Skeletal muscle tissue (tissue), 4 donors: ENCODE results near the gene KCNK4. TPM values are rescaled to one million over a fixed set of nuclear protein-coding genes. Genes with fewer than 3 reads are reported as not detected.

ENCODE experiments used
- H3K27ac ChIP-seq: one replicate; pipeline ENCODE4 v1.7.0; 2013; ENCODE audit warnings: mild to moderate bottlenecking, low read depth, low read length, inconsistent platforms
- H3K27me3 ChIP-seq, 3 donors: one replicate each; pipeline ENCODE4 v1.7.0; 2013; ENCODE audit warnings: low read length in 3 of 3; ENCODE audit not compliant: control insufficient read depth in 3 of 3, insufficient read depth in 3 of 3
- H3K36me3 ChIP-seq, 3 donors: one replicate each; pipeline ENCODE4 v1.7.0; 2013; ENCODE audit warnings: low read length in 3 of 3; ENCODE audit not compliant: control insufficient read depth in 3 of 3, insufficient read depth in 3 of 3
- H3K4me1 ChIP-seq, 3 donors: one replicate each; pipeline ENCODE4 v1.7.0; 2013; ENCODE audit warnings: low read length in 3 of 3, mild to moderate bottlenecking in 3 of 3; ENCODE audit not compliant: control insufficient read depth in 3 of 3, insufficient read depth in 3 of 3
- H3K4me3 ChIP-seq, 3 donors: one replicate each; pipeline ENCODE4 v1.7.0; 2013; ENCODE audit warnings: low read length in 3 of 3
- H3K9ac ChIP-seq, 3 donors: one replicate each; pipeline ENCODE4 v1.7.0; 2013; ENCODE audit warnings: low read length in 3 of 3, mild to moderate bottlenecking in 3 of 3, moderate library complexity in 2 of 3, low read depth in 1 of 3
- H3K9me3 ChIP-seq, 3 donors: one replicate each; pipeline ENCODE4 v1.7.0; 2013; ENCODE audit warnings: low read length in 3 of 3; ENCODE audit not compliant: control insufficient read depth in 3 of 3
- total RNA-seq: library from RNA; depleted of rRNA; stranded (reverse); fragments of >200 nt; gene quantifications from one replicate; pipeline ENCODE4 v1.2.3, GENCODE V29; 2014
- donor health status: Osteomylitis.

The KCNK4 gene
- total RNA-seq, 1 donor from 2014 or later: not detected

DNA sequence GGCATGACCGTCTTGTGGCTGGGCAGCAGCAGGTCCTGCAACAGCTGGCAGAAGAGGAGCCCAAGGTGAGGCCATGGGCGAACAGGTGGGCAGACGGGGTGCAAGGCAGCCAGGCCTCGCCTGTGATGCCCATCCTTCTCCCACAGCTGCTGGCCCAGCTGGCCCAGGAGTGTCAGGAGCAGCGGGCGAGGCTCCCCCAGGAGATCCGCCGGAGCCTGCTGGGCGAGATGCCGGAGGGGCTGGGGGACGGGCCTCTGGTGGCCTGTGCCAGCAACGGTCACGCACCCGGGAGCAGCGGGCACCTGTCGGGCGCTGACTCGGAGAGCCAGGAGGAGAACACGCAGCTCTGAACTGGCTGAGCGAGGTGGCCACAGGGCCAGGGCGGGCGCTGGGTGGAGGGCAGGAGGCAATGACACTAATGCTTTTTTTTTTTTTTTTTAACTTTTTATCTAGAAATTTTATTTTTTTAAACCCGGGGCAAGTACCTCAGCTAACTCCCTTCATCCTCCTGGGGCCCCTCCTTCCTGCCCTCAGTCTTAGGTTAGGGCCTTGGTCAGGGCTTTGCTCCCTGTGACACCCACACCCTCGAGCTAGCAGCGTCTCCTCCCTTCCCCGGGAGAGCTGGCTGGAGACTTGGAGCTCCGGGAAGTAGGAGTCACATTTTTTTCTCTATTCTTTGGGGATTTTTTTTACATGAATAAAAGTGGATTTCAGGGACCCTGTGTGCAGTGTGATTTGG, 23.7 kb upstream of the KCNK4 start:
- peaks cover 23 to 32% (median 31%) of the 10 kb centered on the region in 3 donors for H3K4me1 ChIP-seq
- peak overlapping the region; percentile 33 to 91 (median 38) for H3K9ac ChIP-seq
- H3K27ac ChIP-seq: peak overlapping the region; percentile 96
- H3K4me3 ChIP-seq: no peak overlapping the region
- no peaks in the 10 kb centered on the region for H3K9me3 ChIP-seq
- no peaks in the 10 kb centered on the region for H3K27me3 ChIP-seq
- peaks cover 19 to 28% (median 27%) of the 10 kb centered on the region in 3 donors for H3K36me3 ChIP-seq

DNA sequence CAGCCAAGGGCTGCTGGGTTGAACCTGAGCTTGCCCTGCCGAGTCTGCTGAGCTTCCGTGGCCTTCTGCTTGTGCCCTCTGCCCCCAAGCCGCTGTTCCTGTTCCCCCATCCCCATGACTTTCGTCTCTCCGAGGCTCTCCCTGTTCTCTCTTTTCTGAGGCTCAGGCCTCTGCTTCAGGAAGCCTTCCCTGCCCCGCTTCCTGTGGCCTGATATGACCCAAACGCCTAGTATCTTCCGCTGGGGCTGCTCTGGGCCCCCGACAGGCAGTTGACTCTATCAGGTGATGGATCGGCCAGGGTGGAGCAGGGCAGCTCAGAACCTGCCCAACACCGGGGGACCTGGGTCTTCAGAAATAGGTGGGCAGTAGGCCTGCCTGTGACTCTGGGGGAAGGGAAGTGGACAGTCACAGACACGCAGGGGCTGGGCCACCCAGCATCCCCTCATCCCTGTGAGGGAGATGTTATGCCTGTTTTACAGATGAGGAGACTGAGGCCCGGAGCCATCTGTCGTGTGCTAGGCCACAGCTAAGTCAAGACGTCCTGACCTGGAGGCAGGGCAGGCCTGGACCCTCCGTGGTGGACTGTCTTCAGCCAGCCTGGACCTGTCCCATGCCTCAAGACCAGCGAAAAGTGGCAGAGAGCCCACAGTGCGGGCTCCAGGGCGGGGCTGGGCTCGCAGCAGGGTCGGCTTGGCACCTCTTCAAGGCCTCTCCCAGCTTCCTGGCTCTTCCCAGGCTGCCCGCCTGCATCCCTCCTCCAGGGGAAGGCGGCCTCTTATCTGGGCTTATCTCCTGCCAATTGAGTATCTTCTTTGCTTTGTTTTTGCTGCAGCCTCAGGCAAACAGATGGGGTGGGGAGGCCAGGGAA, 22.8 kb upstream of the KCNK4 start:
- Histone ChIP-seq H3K36me3 (peaks cover 13 to 23% (median 19%) of the 10 kb centered on the region in 3 donors), H3K4me3 (peak overlapping the region; percentile 78 to 84 (median 80)), H3K4me1 (peaks cover 24 to 34% (median 32%) of the 10 kb centered on the region in 3 donors), H3K9ac (peak overlapping the region; percentile 87 to 91 (median 90)), H3K9me3 (no peaks in the 10 kb centered on the region), H3K27ac (peak overlapping the region; percentile 96), H3K27me3 (no peaks in the 10 kb centered on the region)

DNA sequence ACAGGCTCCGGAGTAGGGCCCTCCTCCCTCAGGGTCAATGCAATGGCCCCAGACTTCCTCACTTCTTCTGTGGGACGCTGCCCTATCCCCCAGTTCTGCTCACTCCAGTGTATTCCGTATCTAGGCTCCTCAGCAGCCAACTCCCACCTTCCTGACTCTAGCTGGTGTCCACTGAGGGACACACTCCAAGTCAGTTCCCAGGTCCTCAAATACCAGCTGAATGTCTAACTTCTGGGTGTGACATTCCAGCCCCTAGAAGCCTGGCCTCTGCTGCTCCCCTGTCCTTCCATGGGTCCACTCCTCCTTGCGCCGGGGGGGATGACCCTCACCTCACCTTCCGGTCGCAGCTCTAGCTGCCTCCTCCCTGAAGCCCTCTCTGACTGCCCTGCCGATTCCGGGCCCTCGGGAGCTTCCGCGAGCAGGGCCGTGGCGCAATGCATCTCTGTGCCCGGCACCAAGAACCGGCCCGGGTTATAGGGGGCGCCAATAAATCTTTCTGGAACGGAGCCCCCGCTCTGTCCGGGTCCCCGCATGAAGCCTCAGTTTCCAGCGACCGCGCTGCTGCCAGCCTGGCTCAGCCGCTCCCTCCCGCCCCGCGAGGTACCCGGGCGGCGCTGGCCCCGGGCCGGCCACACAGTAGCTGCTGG, 22.1 kb upstream of the KCNK4 start:
- H3K4me1 ChIP-seq: peaks cover 24 to 34% (median 32%) of the 10 kb centered on the region in 3 donors
- H3K27me3 ChIP-seq: no peaks in the 10 kb centered on the region
- no peaks in the 10 kb centered on the region for H3K9me3 ChIP-seq
- peak overlapping the region; percentile 87 to 91 (median 90) for H3K9ac ChIP-seq
- H3K4me3 ChIP-seq: peak overlapping the region; percentile 78 to 84 (median 80)
- peaks cover 9 to 19% (median 16%) of the 10 kb centered on the region in 3 donors for H3K36me3 ChIP-seq
- H3K27ac ChIP-seq: peak overlapping the region; percentile 96

DNA sequence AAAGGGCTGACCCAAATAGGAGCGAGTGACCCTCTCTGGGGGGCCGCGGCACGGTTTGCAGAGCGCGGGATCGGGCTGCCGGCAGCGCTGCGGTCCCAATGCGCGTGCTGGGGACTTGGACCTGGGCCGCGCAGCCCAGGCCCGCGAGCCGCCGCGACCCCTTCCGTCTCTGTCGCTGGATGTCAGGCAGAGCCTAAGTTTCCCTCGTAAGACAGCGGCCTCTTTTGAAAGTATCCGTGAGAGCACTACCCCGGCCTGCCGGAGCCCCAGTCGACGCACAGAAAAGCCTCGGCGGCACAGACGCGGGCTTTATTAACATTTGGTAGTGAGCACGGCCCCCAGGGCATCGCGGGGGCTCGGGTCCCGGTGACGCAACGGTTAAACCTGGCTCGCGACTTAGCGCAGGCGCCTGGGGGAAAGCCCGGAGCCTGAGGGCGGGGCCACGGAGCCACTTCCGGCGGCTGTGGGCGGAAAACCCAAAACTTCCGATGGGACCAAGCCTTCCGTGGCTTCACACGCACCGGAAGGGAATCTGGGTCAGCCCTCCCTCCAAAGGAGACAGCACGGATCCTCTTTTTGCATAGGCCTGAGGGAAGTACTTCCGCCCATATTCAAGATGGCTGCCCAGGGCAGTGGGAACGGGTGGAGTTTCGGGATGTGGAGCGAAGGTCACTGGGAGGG, 21.4 kb upstream of the KCNK4 start:
- no peaks in the 10 kb centered on the region for H3K27me3 ChIP-seq
- H3K4me3 ChIP-seq: peak overlapping the region; percentile 98 to 99 (median 98)
- H3K9me3 ChIP-seq: no peaks in the 10 kb centered on the region
- peak overlapping the region; percentile 96 for H3K27ac ChIP-seq
- peak overlapping the region; percentile 95 to 96 (median 96) for H3K9ac ChIP-seq
- H3K4me1 ChIP-seq: peaks cover 24 to 34% (median 32%) of the 10 kb centered on the region in 3 donors
- H3K36me3 ChIP-seq: peaks cover 9 to 19% (median 13%) of the 10 kb centered on the region in 3 donors

DNA sequence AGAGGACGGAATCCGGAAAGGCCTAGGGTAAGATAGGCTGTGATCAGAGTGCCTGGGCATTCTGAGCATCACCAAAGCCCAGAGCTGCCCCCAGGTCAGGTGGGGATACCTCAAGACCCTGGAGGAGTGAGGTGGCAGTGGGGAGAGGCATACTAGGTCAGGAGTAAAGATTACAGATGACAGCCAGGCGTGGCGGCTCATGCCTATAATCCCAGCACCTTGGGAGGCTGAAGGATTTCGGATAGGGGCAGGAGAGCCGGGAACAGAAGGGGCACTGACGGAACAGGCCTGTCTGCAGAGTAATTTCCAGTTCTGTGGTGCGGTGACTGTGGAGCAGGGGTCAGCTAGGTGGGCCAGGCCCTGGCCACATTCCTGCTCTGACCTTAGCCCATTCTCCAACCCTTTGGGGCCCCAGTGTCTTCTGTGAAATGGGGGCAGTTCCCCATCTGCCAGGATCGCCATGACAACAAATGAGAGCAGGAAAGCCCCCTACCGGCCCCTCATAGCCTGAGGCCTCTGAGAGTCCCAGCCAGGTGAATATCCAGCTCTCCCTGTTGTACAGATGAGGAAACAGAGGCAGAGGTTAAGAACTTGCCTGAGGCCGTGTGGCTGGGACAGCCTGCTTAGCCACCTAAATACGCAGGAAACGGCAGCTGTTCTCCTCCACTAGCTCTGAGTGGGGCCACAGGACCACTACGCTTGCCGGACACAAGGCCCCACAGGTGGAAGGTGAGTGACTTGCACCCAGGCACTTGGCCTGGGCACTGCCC, 15.9 kb upstream of the KCNK4 start:
- H3K27me3 ChIP-seq: no peaks in the 10 kb centered on the region
- H3K4me1 ChIP-seq: peaks cover 8 to 16% (median 10%) of the 10 kb centered on the region in 3 donors

DNA sequence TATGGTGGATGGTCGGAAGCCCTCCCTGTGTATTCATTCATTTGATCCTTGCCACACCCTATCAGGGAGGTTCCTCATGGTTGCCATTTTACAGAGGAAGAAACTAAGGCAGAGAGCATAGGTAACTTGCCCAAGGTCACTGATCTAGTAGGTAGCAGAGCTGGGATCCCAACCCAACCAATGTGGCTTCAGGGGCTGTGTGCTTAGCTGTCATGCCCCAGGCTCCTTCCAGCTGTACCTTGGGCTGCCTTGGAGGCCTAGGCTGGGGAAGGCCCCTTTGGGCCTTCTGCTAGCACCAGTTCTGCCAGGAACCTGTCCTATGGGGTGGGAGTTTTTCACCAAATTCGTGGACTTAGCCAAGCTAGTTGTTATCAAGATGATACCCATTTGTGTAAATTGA, 15.3 kb upstream of the KCNK4 start:
- no peak overlapping the region for H3K4me3 ChIP-seq
- H3K4me1 ChIP-seq: peaks cover 8 to 13% (median 8%) of the 10 kb centered on the region in 3 donors
- peaks cover 17 to 29% (median 19%) of the 10 kb centered on the region in 3 donors for H3K36me3 ChIP-seq
- H3K9ac ChIP-seq: no peak overlapping the region
- no peak overlapping the region for H3K27ac ChIP-seq
- H3K27me3 ChIP-seq: no peaks in the 10 kb centered on the region
- no peaks in the 10 kb centered on the region for H3K9me3 ChIP-seq

More for the DNA sequence above, 15.9 kb upstream of the KCNK4 start:
- Histone ChIP-seq H3K9ac (peak overlapping the region in 1 of 3 donors; percentile 5), H3K9me3 (no peaks in the 10 kb centered on the region), H3K4me3 (no peak overlapping the region), H3K36me3 (peaks cover 17 to 29% (median 19%) of the 10 kb centered on the region in 3 donors), H3K27ac (no peak overlapping the region)

DNA sequence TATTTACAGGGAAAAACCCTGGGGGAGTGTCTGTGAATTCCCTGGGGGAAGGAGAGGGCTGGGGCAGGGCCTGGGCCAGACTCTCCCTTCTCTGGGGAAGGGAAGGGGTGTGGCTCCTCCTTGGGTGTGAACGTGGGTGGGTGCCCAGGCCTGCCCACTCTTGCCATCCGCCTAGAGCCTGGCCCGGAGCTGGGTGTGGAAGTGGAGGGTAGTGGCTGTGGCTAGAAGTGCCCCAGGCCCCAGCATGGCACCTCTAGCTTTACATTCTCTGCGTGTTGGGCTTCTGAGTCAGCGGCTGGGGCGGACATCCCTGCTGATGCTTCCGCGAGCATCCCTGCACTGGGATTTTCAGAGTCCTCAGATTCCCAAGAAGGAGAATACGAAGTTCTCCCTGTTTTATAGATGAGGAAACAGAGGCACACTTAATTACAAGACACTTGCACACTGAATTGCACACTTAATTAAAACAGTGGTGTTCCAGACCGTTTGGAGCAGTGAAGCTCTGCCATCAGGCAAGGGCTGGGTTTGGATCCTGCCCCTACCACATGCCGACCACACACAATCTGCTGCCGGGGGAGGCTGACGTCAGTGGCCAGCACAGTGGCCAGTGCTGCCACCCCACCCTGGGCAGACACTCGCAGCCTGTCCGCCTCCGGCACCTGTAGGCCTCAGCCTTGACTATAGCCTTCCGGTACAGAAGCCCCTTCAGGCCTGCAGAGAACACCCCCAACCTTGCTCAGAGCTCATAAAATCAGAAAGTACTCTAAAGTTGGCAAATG, 14.3 kb upstream of the KCNK4 start:
- peaks cover 17 to 29% (median 19%) of the 10 kb centered on the region in 3 donors for H3K36me3 ChIP-seq
- H3K9me3 ChIP-seq: no peaks in the 10 kb centered on the region
- peak overlapping the region in 1 of 3 donors; percentile 8 for H3K9ac ChIP-seq
- H3K27me3 ChIP-seq: no peaks in the 10 kb centered on the region
- no peak overlapping the region for H3K27ac ChIP-seq
- H3K4me3 ChIP-seq: no peak overlapping the region
- H3K4me1 ChIP-seq: peaks cover 4 to 8% (median 6%) of the 10 kb centered on the region in 3 donors

DNA sequence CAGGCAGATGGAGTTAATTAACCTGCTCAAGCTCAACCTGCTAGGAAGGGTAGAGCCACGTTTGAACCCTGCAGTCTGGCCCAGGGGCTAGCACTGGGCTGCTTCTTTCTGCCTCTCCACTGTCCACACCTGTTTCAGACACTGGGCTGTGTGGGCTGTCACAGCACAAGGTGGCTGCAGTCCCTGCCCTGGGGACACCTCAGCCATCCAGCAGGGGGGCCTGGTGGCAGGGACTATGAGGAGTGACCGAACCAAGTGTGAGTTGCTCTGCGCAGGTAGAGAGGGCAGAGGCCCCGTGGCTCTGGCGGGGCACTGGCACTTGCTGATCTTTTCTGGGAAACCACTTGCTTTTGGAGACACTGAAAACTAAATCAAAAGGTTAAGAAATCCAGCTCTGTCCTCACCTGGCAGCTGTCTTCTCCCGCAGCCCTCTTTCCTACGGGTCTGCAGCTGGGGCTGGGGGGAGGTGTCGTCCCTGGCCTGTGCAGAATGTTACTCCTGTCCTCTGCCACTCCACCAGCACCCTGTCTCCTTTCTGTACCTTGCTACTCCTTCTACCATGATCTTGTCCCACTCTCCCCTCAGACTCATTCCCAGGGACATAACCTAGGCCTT, 12.4 kb upstream of the KCNK4 start:
- H3K27ac ChIP-seq: no peak overlapping the region
- peak overlapping the region in 1 of 3 donors; percentile 33 for H3K9ac ChIP-seq
- H3K27me3 ChIP-seq: no peaks in the 10 kb centered on the region
- H3K4me1 ChIP-seq: peaks cover 7 to 10% (median 9%) of the 10 kb centered on the region in 3 donors
- H3K36me3 ChIP-seq: peaks cover 22 to 24% (median 23%) of the 10 kb centered on the region in 3 donors
- H3K4me3 ChIP-seq: no peak overlapping the region
- H3K9me3 ChIP-seq: no peaks in the 10 kb centered on the region
